Prostate gland (tissue), 2 donors: ENCODE results near the gene IL20. TPM values are rescaled to one million over a fixed set of nuclear protein-coding genes. Genes with fewer than 3 reads are reported as not detected.

Experiments
- DNase-seq: peaks from one replicate; pipeline ENCODE4 v3.0.0-alpha.2; 2019; ENCODE audit warnings: low spot score
- H3K27ac ChIP-seq, 2 donors: fragments of 200-600 bp; sonication (generic); 2 replicates each; pipeline ENCODE4 v1.5.1; 2017 to 2019
- H3K27me3 ChIP-seq: fragments of 200-600 bp; sonication (generic); replicated peaks from 2 replicates; pipeline ENCODE4 v1.5.1; 2019; ENCODE audit not compliant: insufficient read depth
- H3K36me3 ChIP-seq, 2 donors: fragments of 200-600 bp; sonication (generic); 1 replicate in 1 of 2; 2 replicates in 1 of 2; pipeline versions ENCODE4 v1.5.1 to v1.8.1; 2017 to 2019
- H3K4me1 ChIP-seq: fragments of 200-600 bp; sonication (generic); replicated peaks from 2 replicates; pipeline ENCODE4 v1.5.1; 2019
- H3K4me3 ChIP-seq, 2 donors: fragments of 200-600 bp; sonication (generic); 2 replicates each; pipeline ENCODE4 v1.5.1; 2017 to 2019
- H3K9me3 ChIP-seq: fragments of 200-600 bp; sonication (generic); 2 replicates; pipeline ENCODE4 v1.5.1; 2017
- POLR2A ChIP-seq: fragments of 450-650 bp; IDR thresholded peaks from one replicate; pipeline ENCODE4 v1.6.1; 2016; ENCODE audit warnings: antibody characterized with exemption, mild to moderate bottlenecking
- POLR2AphosphoS5 ChIP-seq: sonication (generic); formaldehyde crosslinking; IDR thresholded peaks from one replicate; pipeline ENCODE4 v1.6.1; 2017; ENCODE audit warnings: antibody characterized with exemption
- WGBS: methylation state at CpG from one replicate; pipeline ENCODE4 v1.1.5; 2018; 5-methylcytosine and 5-hydroxymethylcytosine counted together
- intact Hi-C: fragments of 100-400 bp; cut with DNase I; formaldehyde crosslinking; loops from one replicate; pipeline ENCODE4 v1.14.2; 2022
- total RNA-seq, 2 donors: library from RNA; depleted of rRNA; stranded (reverse); fragments of >200 nt; gene quantifications; one replicate each; pipeline ENCODE4 v1.1.0, GENCODE V29; 2016
- TF ChIP-seq, protein P1 (sequence below), 4 experiments: fragments of 200-600 bp in 2 of 4; fragments of 450-650 bp in 2 of 4; sonication (generic) in 2 of 4; IDR thresholded peaks; 1 replicate in 3 of 4; 2 replicates in 1 of 4; pipeline ENCODE4 v1.5.1; 2016 to 2019; ENCODE audit warnings: antibody characterized with exemption in 4 of 4, mild to moderate bottlenecking in 2 of 4, moderate library complexity in 2 of 4

The IL20 gene
- total RNA-seq, 2 donors from 2014 or later: not detected

DNA sequence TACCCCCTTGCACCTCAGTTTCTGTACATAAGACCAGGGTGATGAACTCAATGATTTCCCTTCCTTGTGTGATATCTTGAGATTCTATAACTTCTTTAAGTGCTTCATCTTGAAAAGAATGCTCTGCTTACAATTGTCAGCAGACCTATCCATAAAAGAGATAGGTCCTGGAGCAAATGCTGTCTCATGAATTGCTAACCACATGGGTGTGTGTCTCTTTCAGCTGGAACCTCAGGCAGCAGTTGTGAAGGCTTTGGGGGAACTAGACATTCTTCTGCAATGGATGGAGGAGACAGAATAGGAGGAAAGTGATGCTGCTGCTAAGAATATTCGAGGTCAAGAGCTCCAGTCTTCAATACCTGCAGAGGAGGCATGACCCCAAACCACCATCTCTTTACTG is 2.8 kb downstream of the IL20 start:
- no peak overlapping the region for H3K27ac ChIP-seq
- TF ChIP-seq POLR2A: no peak
- TF ChIP-seq, protein P1, sequence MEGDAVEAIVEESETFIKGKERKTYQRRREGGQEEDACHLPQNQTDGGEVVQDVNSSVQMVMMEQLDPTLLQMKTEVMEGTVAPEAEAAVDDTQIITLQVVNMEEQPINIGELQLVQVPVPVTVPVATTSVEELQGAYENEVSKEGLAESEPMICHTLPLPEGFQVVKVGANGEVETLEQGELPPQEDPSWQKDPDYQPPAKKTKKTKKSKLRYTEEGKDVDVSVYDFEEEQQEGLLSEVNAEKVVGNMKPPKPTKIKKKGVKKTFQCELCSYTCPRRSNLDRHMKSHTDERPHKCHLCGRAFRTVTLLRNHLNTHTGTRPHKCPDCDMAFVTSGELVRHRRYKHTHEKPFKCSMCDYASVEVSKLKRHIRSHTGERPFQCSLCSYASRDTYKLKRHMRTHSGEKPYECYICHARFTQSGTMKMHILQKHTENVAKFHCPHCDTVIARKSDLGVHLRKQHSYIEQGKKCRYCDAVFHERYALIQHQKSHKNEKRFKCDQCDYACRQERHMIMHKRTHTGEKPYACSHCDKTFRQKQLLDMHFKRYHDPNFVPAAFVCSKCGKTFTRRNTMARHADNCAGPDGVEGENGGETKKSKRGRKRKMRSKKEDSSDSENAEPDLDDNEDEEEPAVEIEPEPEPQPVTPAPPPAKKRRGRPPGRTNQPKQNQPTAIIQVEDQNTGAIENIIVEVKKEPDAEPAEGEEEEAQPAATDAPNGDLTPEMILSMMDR (IDR thresholded peaks at IDR 0.05): no peak
- DNase-seq: no peak
- no peaks in the 10 kb centered on the region for H3K9me3 ChIP-seq
- 73% methylated on average over 1 of the region's 1 CpG for WGBS
- H3K36me3 ChIP-seq: no peaks in the 10 kb centered on the region
- no peaks in the 10 kb centered on the region for H3K27me3 ChIP-seq
- no peaks in the 10 kb centered on the region for H3K4me1 ChIP-seq
- intact Hi-C loops: no loop called here
- no peak overlapping the region for H3K4me3 ChIP-seq

DNA sequence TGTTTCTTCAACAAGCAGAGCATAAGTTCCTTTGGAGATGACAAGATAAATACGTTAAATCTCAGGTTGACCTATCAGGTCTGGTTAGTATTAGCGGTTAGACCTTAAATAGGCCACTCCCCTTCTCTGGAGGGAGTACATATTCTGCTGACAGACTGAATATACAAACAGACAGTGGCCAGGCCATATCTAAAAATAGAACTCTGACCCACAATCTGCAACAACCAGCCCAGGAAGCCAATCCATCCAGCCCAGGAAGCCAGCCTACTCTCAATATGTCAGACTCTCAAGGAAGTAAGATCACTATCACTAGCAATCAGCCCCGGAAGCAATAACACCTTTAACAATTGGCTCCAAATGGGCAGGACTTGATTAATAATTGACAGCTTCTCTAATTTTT is 6.7 kb downstream of the IL20 start:
- no peaks in the 10 kb centered on the region for H3K36me3 ChIP-seq
- H3K27ac ChIP-seq: no peak overlapping the region
- 75% methylated on average over 3 of the region's 3 CpGs for WGBS
- no peak for DNase-seq
- TF ChIP-seq, protein P1 (IDR thresholded peaks at IDR 0.05): no peak
- TF ChIP-seq POLR2AphosphoS5 (no peak), POLR2A (no peak)
- H3K9me3 ChIP-seq: no peaks in the 10 kb centered on the region
- intact Hi-C loops: no loop called here
- no peaks in the 10 kb centered on the region for H3K27me3 ChIP-seq
- no peaks in the 10 kb centered on the region for H3K4me1 ChIP-seq
- H3K4me3 ChIP-seq: no peak overlapping the region

DNA sequence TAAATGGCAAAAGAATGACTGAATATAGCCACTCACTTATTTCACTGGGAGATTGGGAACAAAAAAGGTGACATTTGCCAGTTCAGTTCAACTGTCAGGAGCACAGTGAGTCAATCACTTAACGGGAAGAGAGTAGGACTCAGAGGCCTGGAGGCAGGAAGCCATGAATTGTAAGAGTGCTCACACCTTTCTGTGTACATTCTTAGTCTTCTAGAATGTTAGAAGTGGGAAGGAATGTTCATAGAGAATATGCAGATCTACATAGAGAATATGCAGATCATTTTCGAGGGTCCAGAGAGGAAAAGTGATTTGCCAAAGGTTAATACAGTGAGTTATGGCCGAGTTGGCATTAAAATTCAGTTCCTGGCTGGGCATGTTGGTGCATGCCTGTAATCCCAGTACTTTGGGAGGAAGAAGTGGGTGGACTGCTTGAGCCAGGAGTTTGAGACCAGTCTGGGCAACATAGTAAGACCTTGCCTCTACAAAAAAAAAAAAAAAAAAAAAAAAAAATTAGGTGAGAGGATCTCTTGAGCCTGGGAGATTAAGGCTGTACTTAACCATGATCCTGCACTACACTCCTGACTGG is 8.3 kb downstream of the IL20 start:
- Histone ChIP-seq H3K4me1 (no peaks in the 10 kb centered on the region), H3K27ac (no peak overlapping the region), H3K27me3 (no peaks in the 10 kb centered on the region), H3K4me3 (no peak overlapping the region), H3K36me3 (no peaks in the 10 kb centered on the region), H3K9me3 (no peaks in the 10 kb centered on the region)
- DNase-seq: no peak
- WGBS: 58% methylated on average over 3 of the region's 3 CpGs
- TF ChIP-seq POLR2A: no peak
- intact Hi-C loops: no loop called here

DNA sequence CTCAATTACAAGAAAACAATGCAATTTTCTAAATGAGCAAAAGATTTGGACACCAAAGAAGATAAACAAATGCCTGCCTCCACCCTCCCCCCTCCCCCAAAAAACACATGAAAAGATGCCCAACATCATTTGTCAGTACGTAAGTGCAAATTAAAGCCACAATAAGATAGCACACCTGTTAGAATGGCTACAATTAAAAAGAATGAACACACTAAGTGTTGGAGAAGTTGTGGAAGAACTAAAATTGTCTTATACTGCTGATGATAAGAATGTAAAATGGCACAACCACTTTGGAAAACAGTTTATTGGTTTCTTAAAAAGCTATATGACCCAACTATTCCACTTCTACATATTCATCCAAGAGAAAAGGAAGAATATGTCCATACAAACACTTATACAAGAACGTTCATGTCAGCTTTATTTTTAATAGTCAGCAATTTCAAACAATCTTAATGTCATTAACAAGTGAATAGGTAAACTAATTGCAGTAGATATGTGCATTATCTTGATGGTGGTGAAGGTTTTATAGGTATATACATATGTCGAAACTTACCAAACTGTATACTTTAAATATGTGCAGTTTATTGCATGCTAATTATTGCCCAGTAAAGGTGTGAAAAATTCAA is 10.4 kb downstream of the IL20 start:
- Histone ChIP-seq H3K4me1 (no peaks in the 10 kb centered on the region), H3K27me3 (no peaks in the 10 kb centered on the region), H3K36me3 (no peaks in the 10 kb centered on the region), H3K9me3 (no peaks in the 10 kb centered on the region), H3K4me3 (no peak overlapping the region), H3K27ac (no peak overlapping the region)
- no peak for DNase-seq
- 81% methylated on average over 3 of the region's 3 CpGs for WGBS
- TF ChIP-seq, protein P1 (IDR thresholded peaks at IDR 0.05): no peak
- TF ChIP-seq POLR2AphosphoS5 (no peak), POLR2A (no peak)
- intact Hi-C loops: no loop called here

DNA sequence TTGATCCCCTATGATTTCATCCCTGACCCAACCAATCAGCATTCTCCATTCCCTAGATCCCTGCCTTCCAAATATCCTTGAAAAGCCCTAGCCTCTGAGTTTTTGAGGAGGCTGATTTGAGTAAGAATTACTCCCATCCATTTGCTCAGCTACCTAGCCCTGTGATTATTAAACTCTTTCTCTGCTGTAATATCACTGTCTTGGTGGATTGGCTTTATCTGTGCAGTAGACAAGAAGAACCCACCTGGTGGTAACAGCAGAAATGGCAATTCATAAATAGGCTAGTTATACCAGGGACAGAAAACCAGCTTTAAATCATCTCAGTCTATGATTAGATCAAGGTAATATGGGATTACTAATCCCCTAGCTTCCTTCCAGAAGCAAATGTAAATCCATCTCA is 13.0 kb downstream of the IL20 start:
- DNase-seq: no peak
- Histone ChIP-seq H3K4me1 (no peaks in the 10 kb centered on the region), H3K4me3 (no peak overlapping the region), H3K9me3 (no peaks in the 10 kb centered on the region), H3K27ac (no peak overlapping the region), H3K36me3 (no peaks in the 10 kb centered on the region), H3K27me3 (no peaks in the 10 kb centered on the region)
- intact Hi-C loops: no loop called here
- TF ChIP-seq POLR2A (no peak), POLR2AphosphoS5 (no peak)
- TF ChIP-seq, protein P1 (IDR thresholded peaks at IDR 0.05): no peak
